Subcutaneous adipose tissue (tissue), 4 donors: ENCODE data around the gene COL15A1. TPM values are rescaled to one million over a fixed set of nuclear protein-coding genes. Genes with fewer than 3 reads are reported as not detected.

Source experiments
- total RNA-seq, 4 donors: library from RNA; depleted of rRNA; stranded (reverse); fragments of >200 nt; gene quantifications; one replicate each; pipeline ENCODE4 v1.1.0, GENCODE V29; 2016
- TF ChIP-seq, protein P1 (sequence below): fragments of 450-650 bp; IDR thresholded peaks from one replicate; pipeline ENCODE4 v1.5.1; 2016; ENCODE audit warnings: low read depth, mild to moderate bottlenecking, control low read depth, antibody characterized with exemption, moderate library complexity

Gene COL15A1
- total RNA-seq, 4 donors from 2014 or later, result 21.2 to 85.5 (median 59.4) TPM

DNA sequence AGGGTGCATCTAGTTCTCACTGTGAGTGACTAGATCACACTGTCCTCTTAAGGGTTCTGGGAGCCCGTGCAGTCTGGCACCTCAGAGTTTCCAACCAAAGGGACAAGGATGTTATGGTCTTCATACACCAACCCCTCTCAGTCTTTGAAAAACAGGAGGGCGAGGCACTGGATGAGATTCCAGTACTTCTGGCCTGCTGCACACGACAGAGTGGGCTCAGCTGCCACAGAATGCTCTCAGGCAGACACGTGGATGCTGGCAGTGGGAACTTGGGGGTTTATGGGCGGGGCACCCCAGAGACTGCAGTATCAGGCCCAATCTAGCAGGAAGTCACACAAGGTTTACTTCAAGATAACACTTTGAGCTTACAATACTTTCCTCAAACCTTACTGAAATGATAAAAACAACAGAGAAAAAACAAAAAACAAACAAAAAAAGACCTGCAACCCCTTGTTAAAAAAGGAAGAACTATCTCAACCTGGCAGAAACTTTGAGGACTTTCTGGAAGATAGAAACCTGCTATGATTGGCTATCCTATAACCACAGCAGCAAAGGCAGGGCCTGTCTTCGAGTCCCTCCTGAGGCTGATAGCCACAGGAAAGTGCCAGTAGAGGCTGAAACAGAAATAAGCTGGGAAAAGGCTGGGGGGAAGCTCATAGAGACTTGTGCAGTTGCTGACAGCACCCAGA is 132.9 kb downstream of the COL15A1 start:
- TF ChIP-seq, protein P1, sequence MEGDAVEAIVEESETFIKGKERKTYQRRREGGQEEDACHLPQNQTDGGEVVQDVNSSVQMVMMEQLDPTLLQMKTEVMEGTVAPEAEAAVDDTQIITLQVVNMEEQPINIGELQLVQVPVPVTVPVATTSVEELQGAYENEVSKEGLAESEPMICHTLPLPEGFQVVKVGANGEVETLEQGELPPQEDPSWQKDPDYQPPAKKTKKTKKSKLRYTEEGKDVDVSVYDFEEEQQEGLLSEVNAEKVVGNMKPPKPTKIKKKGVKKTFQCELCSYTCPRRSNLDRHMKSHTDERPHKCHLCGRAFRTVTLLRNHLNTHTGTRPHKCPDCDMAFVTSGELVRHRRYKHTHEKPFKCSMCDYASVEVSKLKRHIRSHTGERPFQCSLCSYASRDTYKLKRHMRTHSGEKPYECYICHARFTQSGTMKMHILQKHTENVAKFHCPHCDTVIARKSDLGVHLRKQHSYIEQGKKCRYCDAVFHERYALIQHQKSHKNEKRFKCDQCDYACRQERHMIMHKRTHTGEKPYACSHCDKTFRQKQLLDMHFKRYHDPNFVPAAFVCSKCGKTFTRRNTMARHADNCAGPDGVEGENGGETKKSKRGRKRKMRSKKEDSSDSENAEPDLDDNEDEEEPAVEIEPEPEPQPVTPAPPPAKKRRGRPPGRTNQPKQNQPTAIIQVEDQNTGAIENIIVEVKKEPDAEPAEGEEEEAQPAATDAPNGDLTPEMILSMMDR, result no peak

- TF ChIP-seq, protein P1, result no peak
Observed at GRCh38 chr9:99078717-99079116, 135.0 kb downstream of the COL15A1 start.

- TF ChIP-seq, protein P1, result no peak
Observed at GRCh38 chr9:99079542-99079941, 135.8 kb downstream of the COL15A1 start.

GRCh38 chr9:99083051-99083450 is 139.3 kb downstream of the COL15A1 start:
- TF ChIP-seq, protein P1, result no peak

DNA sequence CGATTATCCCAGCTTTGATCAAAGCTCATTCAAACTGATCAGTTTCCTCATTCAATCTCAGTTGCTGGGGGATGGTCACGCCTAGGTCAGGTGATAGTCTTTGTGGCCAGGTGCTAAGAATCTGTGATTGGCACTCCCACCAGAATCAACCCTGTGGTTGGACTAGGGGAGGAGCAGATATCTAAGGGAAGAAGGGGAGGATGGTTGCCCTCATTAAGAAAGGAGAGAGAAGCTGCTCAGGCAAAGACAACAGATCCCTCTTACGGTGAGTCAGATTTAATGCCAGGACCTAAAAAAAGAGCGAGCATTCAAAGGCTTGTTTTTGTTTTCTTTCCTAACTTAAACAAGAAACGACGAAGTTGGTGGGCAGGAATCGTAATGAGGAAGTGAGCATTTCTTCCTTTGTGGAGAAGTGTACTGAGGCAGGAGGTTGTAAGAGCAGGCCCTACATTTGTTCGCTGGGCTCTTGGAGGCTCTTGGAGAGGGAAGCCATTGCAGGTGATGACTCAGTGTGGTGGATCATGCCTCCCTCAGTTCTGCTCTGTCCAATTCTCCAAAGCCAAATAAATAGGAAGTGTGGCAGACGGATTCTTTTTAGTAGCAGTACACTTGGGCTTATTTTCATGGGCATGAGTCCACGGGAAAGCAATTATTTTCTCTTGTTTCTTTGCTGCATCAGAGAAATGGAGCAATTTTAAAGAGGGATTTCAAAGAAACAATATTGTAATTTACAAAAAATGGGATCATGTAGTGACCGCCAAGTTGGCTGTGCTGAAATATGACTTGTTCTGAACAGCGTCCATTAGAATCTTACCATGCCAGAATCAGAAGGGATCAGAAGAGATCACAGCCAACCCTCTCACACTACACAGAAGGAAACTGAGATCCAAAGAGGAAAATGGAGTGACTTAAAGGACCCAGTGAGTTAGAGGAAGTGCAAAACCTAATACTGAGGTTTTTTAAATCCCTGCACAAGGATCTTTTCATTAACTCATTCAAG is 142.5 kb downstream of the COL15A1 start:
- TF ChIP-seq, protein P1, result no peak

DNA sequence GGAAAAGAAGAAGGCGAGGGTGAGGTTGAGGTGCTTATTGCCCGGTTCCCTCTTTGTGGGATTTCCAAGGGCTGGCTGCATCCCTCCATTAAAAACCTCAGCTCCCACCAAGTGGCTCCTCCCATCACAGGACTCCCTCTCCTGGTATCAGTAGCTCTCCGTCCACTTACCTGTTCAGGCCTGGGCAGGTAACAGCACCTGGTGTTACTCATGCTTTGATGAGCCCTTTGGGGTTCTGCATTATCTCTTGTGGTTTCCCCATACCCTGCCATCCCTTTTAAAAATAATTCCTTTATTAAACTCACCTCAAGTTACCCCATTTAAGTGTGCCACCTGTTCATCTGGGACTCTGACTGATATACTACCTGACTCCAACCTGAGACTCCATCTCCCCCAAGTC is 143.8 kb downstream of the COL15A1 start:
- TF ChIP-seq, protein P1, result no peak

DNA sequence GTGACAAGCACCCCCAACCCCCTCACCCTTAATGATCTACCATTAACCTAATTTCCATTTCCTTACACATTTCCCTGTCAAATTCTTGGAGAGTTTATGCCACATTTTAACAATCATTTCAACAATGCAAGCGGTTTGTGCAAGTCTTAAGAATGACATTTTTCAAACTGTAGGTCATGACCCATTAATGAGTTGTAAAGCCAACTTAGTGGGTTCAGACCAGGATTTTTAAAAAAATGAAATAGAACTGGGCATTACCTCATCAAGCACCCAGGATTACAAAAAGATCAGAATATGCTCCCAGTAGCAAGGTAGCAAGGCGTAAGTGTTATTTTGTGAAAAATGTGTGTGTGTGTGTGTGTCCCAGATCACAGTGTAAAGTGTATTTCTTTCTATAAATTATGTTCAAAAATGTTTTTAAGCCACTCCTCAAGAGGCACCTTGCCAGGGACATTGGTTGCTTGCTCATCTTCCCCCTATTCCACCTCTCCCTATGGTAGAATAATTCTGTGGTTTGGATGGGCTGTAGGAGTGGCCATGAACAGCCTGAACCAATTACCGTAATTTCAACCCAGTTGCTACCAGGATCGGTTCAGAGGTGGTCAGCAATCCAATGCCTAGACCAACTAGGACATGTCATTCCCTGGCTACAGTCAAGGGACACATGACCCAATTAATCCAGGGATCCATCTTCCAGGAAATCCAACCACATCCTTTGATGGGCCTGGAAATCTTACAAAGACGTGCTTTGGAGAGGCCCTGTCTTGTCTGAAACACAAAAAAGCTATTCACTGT is 146.8 kb downstream of the COL15A1 start:
- TF ChIP-seq, protein P1, result no peak
